ENCODE data around the gene CACNA1C.

The CACNA1C gene

GRCh38 chr12:2335916-2336315 lies 283.1 kb downstream of the CACNA1C start:
- no peak for DNase-seq (ENCODE audit: low read depth in 4 of 4, low spot score in 1 of 4)

GRCh38 chr12:2336409-2336829 lies 283.6 kb downstream of the CACNA1C start:
- DNase-seq (ENCODE audit: low read depth in 4 of 4, low spot score in 1 of 4): no peak

GRCh38 chr12:2337031-2338010 lies 284.5 kb downstream of the CACNA1C start:
- no peak for DNase-seq (ENCODE audit: low read depth in 4 of 4, low spot score in 1 of 4)

GRCh38 chr12:2338381-2338780 lies 285.6 kb downstream of the CACNA1C start:
- no peak for DNase-seq (ENCODE audit: low read depth in 4 of 4, low spot score in 1 of 4)

- no peak for DNase-seq (ENCODE audit: low read depth in 4 of 4, low spot score in 1 of 4)
Observed at GRCh38 chr12:2338991-2339431, 286.2 kb downstream of the CACNA1C start.

GRCh38 chr12:2341051-2341751 lies 288.4 kb downstream of the CACNA1C start:
- no peak for DNase-seq (ENCODE audit: low read depth in 4 of 4, low spot score in 1 of 4)

- no peak for DNase-seq (ENCODE audit: low read depth in 4 of 4, low spot score in 1 of 4)
Observed at GRCh38 chr12:2341871-2342270, 289.1 kb downstream of the CACNA1C start.

- no peak for DNase-seq (ENCODE audit: low read depth in 4 of 4, low spot score in 1 of 4)
Observed at GRCh38 chr12:2343681-2344080, 290.9 kb downstream of the CACNA1C start.

- no peak for DNase-seq (ENCODE audit: low read depth in 4 of 4, low spot score in 1 of 4)
Observed at GRCh38 chr12:2344476-2344875, 291.7 kb downstream of the CACNA1C start.

GRCh38 chr12:2344885-2345284 lies 292.1 kb downstream of the CACNA1C start:
- no peak for DNase-seq (ENCODE audit: low read depth in 4 of 4, low spot score in 1 of 4)

GRCh38 chr12:2345902-2346301 lies 293.1 kb downstream of the CACNA1C start:
- DNase-seq (ENCODE audit: low read depth in 4 of 4, low spot score in 1 of 4): no peak

GRCh38 chr12:2346416-2346815 lies 293.6 kb downstream of the CACNA1C start:
- no peak for DNase-seq (ENCODE audit: low read depth in 4 of 4, low spot score in 1 of 4)

GRCh38 chr12:2347137-2347843 lies 294.5 kb downstream of the CACNA1C start:
- DNase-seq (ENCODE audit: low read depth in 4 of 4, low spot score in 1 of 4): no peak

- DNase-seq (ENCODE audit: low read depth in 4 of 4, low spot score in 1 of 4): no peak
Observed at GRCh38 chr12:2347844-2348481, 295.2 kb downstream of the CACNA1C start.

- no peak for DNase-seq (ENCODE audit: low read depth in 4 of 4, low spot score in 1 of 4)
Observed at GRCh38 chr12:2348482-2348852, 295.7 kb downstream of the CACNA1C start.

- no peak for DNase-seq (ENCODE audit: low read depth in 4 of 4, low spot score in 1 of 4)
Observed at GRCh38 chr12:2351161-2351560, 298.4 kb downstream of the CACNA1C start.

GRCh38 chr12:2352203-2352602 lies 299.4 kb downstream of the CACNA1C start:
- no peak for DNase-seq (ENCODE audit: low read depth in 4 of 4, low spot score in 1 of 4)

GRCh38 chr12:2353281-2353680 lies 300.5 kb downstream of the CACNA1C start:
- DNase-seq (ENCODE audit: low read depth in 4 of 4, low spot score in 1 of 4): no peak

- DNase-seq (ENCODE audit: low read depth in 4 of 4, low spot score in 1 of 4): no peak
Observed at GRCh38 chr12:2353691-2354090, 300.9 kb downstream of the CACNA1C start.

- no peak for DNase-seq (ENCODE audit: low read depth in 4 of 4, low spot score in 1 of 4)
Observed at GRCh38 chr12:2354151-2354991, 301.6 kb downstream of the CACNA1C start.

All from stimulated activated CD4-positive, alpha-beta T cell treated with anti-CD3 and anti-CD28 coated beads, Interleukin-1b, Interleukin-23, amount 100 ng/mL, for 24 hours (primary cell).